GM12878 (cell line): Measurements from ENCODE around the gene GPR31.
"Not testable (repeated sequence)": the region's sequence is repeated elsewhere in the genome, so short reads cannot be mapped to it uniquely, and the experiment has no call there.

Experiments
- CTCF ChIP-seq, 3 experiments: IDR thresholded peaks in 2 of 3; conservative IDR thresholded peaks in 1 of 3; 2 replicates each; pipeline ENCODE4 v1.5.1; 2011; ENCODE audit warnings: low read depth in 3 of 3, low read length in 3 of 3, mild to moderate bottlenecking in 3 of 3, control low read depth in 2 of 3, moderate library complexity in 2 of 3, inconsistent platforms in 1 of 3, mixed read lengths in 1 of 3; ENCODE audit not compliant: control insufficient read depth in 2 of 3, insufficient read depth in 1 of 3; ENCODE audit errors: extremely low read depth in 1 of 3
- FOXK2 ChIP-seq: fragments of 450-650 bp; IDR thresholded peaks from 2 replicates; pipeline ENCODE4 v1.6.1; 2017; ENCODE audit warnings: mild to moderate bottlenecking, moderate library complexity
- TF ChIP-seq, protein P1 (sequence below): fragments of 450-650 bp; IDR thresholded peaks from 2 replicates; pipeline ENCODE4 v1.6.1; 2017; ENCODE audit warnings: antibody characterized with exemption, mild to moderate bottlenecking, moderate library complexity

- TF ChIP-seq FOXK2; CTCF (IDR thresholded peaks at IDR 0.05 in 2 of 3, conservative IDR thresholded peaks at IDR 0.05 in 1 of 3; ENCODE audit: control insufficient read depth in 2 of 3, extremely low read depth in 1 of 3, insufficient read depth in 1 of 3, low read depth in 3 of 3, low read length in 3 of 3): not testable (repeated sequence)
- TF ChIP-seq, protein P1, sequence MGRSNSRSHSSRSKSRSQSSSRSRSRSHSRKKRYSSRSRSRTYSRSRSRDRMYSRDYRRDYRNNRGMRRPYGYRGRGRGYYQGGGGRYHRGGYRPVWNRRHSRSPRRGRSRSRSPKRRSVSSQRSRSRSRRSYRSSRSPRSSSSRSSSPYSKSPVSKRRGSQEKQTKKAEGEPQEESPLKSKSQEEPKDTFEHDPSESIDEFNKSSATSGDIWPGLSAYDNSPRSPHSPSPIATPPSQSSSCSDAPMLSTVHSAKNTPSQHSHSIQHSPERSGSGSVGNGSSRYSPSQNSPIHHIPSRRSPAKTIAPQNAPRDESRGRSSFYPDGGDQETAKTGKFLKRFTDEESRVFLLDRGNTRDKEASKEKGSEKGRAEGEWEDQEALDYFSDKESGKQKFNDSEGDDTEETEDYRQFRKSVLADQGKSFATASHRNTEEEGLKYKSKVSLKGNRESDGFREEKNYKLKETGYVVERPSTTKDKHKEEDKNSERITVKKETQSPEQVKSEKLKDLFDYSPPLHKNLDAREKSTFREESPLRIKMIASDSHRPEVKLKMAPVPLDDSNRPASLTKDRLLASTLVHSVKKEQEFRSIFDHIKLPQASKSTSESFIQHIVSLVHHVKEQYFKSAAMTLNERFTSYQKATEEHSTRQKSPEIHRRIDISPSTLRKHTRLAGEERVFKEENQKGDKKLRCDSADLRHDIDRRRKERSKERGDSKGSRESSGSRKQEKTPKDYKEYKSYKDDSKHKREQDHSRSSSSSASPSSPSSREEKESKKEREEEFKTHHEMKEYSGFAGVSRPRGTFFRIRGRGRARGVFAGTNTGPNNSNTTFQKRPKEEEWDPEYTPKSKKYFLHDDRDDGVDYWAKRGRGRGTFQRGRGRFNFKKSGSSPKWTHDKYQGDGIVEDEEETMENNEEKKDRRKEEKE: not testable (repeated sequence)
These were observed 10.5 kb upstream of the GPR31 start for GRCh38 chr6:167168296-167168695.
